WTC11 (cell line): ENCODE measurements around the gene ATP9B. TPM values are rescaled to one million over a fixed set of nuclear protein-coding genes. Genes with fewer than 3 reads are reported as not detected.
"Not testable (repeated sequence)": the region's sequence is repeated elsewhere in the genome, so short reads cannot be mapped to it uniquely, and the experiment has no call there.

Source experiments
- ATAC-seq: fragments of 200-7000 bp; cut with Tn5 transposase; 2 replicates; pipeline ENCODE4 v1.10.0; 2021; ENCODE audit warnings: mild to moderate bottlenecking, moderate library complexity
- CTCF ChIA-PET: fragments of 300-600 bp; sonication (Branson Sonifier 250); formaldehyde crosslinking; loops from one replicate; lab custom pipeline; 2021; ENCODE audit warnings: antibody characterized with exemption; lab: Charles Lee
- POLR2A ChIA-PET: fragments of 350-600 bp; sonication (Branson Sonifier 250); formaldehyde crosslinking; loops from one replicate; lab custom pipeline; 2021; ENCODE audit warnings: antibody characterized with exemption; lab: Charles Lee
- DNase-seq: peaks from one replicate; pipeline ENCODE4 v3.0.0; 2021; ENCODE audit warnings: low spot score
- H3K27ac Mint-ChIP-seq: 2 replicates; pipeline ENCODE4 v1.8.0; 2021; ENCODE audit warnings: mixed read lengths
- H3K27me3 Mint-ChIP-seq: 2 replicates; pipeline ENCODE4 v1.8.0; 2021; ENCODE audit warnings: low read depth, mild to moderate bottlenecking, moderate library complexity, mixed read lengths
- H3K36me3 Mint-ChIP-seq: 2 replicates; pipeline ENCODE4 v1.8.0; 2021; ENCODE audit warnings: mixed read lengths
- H3K4me1 Mint-ChIP-seq: 2 replicates; pipeline ENCODE4 v1.8.0; 2022; ENCODE audit warnings: mixed read lengths
- H3K4me3 Mint-ChIP-seq: 2 replicates; pipeline ENCODE4 v1.8.0; 2021; ENCODE audit warnings: mild to moderate bottlenecking, moderate library complexity, mixed read lengths
- H3K9me3 Mint-ChIP-seq: 2 replicates; pipeline ENCODE4 v1.8.0; 2021; ENCODE audit warnings: mixed read lengths
- CBFB ChIP-seq: sonication (generic); formaldehyde crosslinking; IDR thresholded peaks from 2 replicates; pipeline ENCODE4 v1.8.1; 2022; ENCODE audit warnings: mild to moderate bottlenecking, low read depth, missing genetic modification reagents
- E2F4 ChIP-seq: sonication (generic); formaldehyde crosslinking; IDR thresholded peaks from 2 replicates; pipeline ENCODE4 v1.8.1; 2022; ENCODE audit warnings: low read depth, mild to moderate bottlenecking, moderate library complexity, missing genetic modification reagents, borderline replicate concordance
- EMX1 ChIP-seq: fragments of 250-450 bp; sonication (Bioruptor Pico); IDR thresholded peaks from 2 replicates; pipeline ENCODE4 v1.8.0; 2021; ENCODE audit warnings: mild to moderate bottlenecking
- JAZF1 ChIP-seq: fragments of 250-450 bp; sonication (Bioruptor Pico); IDR thresholded peaks from 2 replicates; pipeline ENCODE4 v1.9.0; 2021; ENCODE audit warnings: moderate library complexity, mild to moderate bottlenecking, inconsistent platforms
- NR2C2 ChIP-seq: sonication (generic); formaldehyde crosslinking; IDR thresholded peaks from 2 replicates; pipeline ENCODE4 v1.8.0; 2022; ENCODE audit warnings: mild to moderate bottlenecking, missing genetic modification reagents
- PRRX2 ChIP-seq: fragments of 250-450 bp; sonication (Bioruptor Pico); IDR thresholded peaks from 2 replicates; pipeline ENCODE4 v1.8.0; 2021; ENCODE audit warnings: mild to moderate bottlenecking
- RORB ChIP-seq: fragments of 250-450 bp; sonication (Bioruptor Pico); IDR thresholded peaks from 2 replicates; pipeline ENCODE4 v1.9.0; 2021; ENCODE audit warnings: mild to moderate bottlenecking
- STAT6 ChIP-seq: sonication (generic); formaldehyde crosslinking; conservative IDR thresholded peaks from 2 replicates; pipeline ENCODE4 v1.8.1; 2023; ENCODE audit warnings: mild to moderate bottlenecking, low read depth, missing genetic modification reagents, moderate library complexity
- ZNF219 ChIP-seq: sonication (generic); formaldehyde crosslinking; IDR thresholded peaks from 2 replicates; pipeline ENCODE4 v1.8.0; 2023; ENCODE audit warnings: missing genetic modification reagents, mild to moderate bottlenecking, borderline replicate concordance
- total RNA-seq: library from RNA; stranded (reverse); gene quantifications from 3 replicates; pipeline ENCODE4 v1.2.3, GENCODE V29; 2021
- TF ChIP-seq, protein P1 (sequence below): sonication (generic); formaldehyde crosslinking; conservative IDR thresholded peaks from 2 replicates; pipeline ENCODE4 v1.8.1; 2022; ENCODE audit warnings: mild to moderate bottlenecking, missing genetic modification reagents
- TF ChIP-seq, protein P2 (sequence below): sonication (generic); formaldehyde crosslinking; IDR thresholded peaks from 2 replicates; pipeline ENCODE4 v1.8.1; 2023; ENCODE audit warnings: mild to moderate bottlenecking, moderate library complexity, missing genetic modification reagents
- TF ChIP-seq, protein P3 (sequence below): fragments of 250-450 bp; sonication (Bioruptor Pico); IDR thresholded peaks from 2 replicates; pipeline ENCODE4 v1.9.0; 2021; ENCODE audit warnings: mild to moderate bottlenecking

The ATP9B gene
- total RNA-seq, 1 experiment from 2014 or later = 19.0 TPM

DNA sequence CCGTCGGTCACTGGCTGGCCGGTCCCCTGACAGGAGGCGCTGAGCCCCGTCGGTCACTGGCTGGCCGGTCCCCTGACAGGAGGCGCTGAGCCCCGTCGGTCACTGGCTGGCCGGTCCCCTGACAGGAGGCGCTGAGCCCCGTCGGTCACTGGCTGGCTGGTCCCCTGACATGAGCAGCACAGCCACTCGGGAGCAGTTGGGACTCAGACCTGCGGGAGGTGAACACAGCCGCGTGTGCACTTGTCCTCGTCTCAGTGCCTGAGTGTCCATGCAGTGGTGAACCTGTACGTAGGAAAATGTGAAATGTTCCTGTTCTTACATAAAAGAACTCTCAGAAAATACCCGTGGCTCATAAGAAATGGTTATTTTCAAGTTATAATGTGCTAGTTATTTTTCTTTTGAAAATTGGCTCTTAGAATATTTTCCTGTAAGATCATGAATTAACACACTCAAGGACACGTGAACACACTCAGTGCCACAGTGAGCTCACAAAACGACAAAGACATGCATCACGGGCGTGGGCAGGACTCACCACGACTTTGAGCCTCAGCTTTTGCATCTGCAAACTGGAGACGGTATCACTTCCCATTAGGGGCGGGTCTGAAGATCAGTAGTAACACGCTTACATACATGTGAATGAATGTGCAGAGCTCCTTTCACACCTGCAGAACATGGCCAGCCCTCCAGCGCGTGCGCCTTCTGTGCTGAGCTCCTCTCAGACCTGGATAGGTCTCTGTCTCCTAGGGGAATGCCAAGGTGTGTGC, 305.4 kb downstream of the ATP9B start:
- Mint-ChIP-seq H3K27ac (no peak overlapping the region), H3K27me3 (0 out of 2 replicates have a peak, but pooled peaks cover 4% of the 10 kb centered on the region), H3K9me3 (no peaks in the 10 kb centered on the region), H3K4me1 (peaks cover 11% of the 10 kb centered on the region), H3K4me3 (no peak overlapping the region), H3K36me3 (peaks cover 10% of the 10 kb centered on the region; the same call in 1 of the 2 replicates)
- ATAC-seq (no peak), DNase-seq (no peak)
- ChIA-PET POLR2A (no interaction called here), CTCF (no interaction called here)
- TF ChIP-seq EMX1 (CRISPR knock-in tag) (no peak), CBFB (no peak), RORB (CRISPR knock-in tag) (no peak), NR2C2 (CRISPR knock-in tag) (no peak), JAZF1 (CRISPR knock-in tag) (no peak), E2F4 (no peak), ZNF219 (no peak)
- TF ChIP-seq, protein P1, sequence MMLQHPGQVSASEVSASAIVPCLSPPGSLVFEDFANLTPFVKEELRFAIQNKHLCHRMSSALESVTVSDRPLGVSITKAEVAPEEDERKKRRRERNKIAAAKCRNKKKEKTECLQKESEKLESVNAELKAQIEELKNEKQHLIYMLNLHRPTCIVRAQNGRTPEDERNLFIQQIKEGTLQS (CRISPR knock-in tag) = no peak

- DNase-seq (no peak), ATAC-seq (no peak)
- peak overlapping the region; percentile 63; the same call in 1 of the 2 replicates for H3K27ac Mint-ChIP-seq
- H3K4me1 Mint-ChIP-seq = peaks cover 11% of the 10 kb centered on the region
- CTCF ChIA-PET = no interaction called here
- TF ChIP-seq JAZF1 (CRISPR knock-in tag) (no peak), STAT6 (CRISPR knock-in tag) (no peak), PRRX2 (CRISPR knock-in tag) (no peak)
- TF ChIP-seq, protein P2, sequence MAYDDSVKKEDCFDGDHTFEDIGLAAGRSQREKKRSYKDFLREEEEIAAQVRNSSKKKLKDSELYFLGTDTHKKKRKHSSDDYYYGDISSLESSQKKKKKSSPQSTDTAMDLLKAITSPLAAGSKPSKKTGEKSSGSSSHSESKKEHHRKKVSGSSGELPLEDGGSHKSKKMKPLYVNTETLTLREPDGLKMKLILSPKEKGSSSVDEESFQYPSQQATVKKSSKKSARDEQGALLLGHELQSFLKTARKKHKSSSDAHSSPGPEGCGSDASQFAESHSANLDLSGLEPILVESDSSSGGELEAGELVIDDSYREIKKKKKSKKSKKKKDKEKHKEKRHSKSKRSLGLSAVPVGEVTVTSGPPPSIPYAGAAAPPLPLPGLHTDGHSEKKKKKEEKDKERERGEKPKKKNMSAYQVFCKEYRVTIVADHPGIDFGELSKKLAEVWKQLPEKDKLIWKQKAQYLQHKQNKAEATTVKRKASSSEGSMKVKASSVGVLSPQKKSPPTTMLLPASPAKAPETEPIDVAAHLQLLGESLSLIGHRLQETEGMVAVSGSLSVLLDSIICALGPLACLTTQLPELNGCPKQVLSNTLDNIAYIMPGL = no peak
- TF ChIP-seq, protein P3, sequence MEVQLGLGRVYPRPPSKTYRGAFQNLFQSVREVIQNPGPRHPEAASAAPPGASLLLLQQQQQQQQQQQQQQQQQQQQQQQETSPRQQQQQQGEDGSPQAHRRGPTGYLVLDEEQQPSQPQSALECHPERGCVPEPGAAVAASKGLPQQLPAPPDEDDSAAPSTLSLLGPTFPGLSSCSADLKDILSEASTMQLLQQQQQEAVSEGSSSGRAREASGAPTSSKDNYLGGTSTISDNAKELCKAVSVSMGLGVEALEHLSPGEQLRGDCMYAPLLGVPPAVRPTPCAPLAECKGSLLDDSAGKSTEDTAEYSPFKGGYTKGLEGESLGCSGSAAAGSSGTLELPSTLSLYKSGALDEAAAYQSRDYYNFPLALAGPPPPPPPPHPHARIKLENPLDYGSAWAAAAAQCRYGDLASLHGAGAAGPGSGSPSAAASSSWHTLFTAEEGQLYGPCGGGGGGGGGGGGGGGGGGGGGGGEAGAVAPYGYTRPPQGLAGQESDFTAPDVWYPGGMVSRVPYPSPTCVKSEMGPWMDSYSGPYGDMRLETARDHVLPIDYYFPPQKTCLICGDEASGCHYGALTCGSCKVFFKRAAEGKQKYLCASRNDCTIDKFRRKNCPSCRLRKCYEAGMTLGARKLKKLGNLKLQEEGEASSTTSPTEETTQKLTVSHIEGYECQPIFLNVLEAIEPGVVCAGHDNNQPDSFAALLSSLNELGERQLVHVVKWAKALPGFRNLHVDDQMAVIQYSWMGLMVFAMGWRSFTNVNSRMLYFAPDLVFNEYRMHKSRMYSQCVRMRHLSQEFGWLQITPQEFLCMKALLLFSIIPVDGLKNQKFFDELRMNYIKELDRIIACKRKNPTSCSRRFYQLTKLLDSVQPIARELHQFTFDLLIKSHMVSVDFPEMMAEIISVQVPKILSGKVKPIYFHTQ = no peak
- H3K36me3 Mint-ChIP-seq = peaks cover 5% of the 10 kb centered on the region; the same call in 1 of the 2 replicates
- no peaks in the 10 kb centered on the region for H3K9me3 Mint-ChIP-seq
- H3K4me3 Mint-ChIP-seq = no peak overlapping the region
- H3K27me3 Mint-ChIP-seq = 0 out of 2 replicates have a peak, but pooled peaks cover 4% of the 10 kb centered on the region
- POLR2A ChIA-PET = no interaction called here
Measured at GRCh38 chr18:79375441-79376154, 306.4 kb downstream of the ATP9B start.

DNA sequence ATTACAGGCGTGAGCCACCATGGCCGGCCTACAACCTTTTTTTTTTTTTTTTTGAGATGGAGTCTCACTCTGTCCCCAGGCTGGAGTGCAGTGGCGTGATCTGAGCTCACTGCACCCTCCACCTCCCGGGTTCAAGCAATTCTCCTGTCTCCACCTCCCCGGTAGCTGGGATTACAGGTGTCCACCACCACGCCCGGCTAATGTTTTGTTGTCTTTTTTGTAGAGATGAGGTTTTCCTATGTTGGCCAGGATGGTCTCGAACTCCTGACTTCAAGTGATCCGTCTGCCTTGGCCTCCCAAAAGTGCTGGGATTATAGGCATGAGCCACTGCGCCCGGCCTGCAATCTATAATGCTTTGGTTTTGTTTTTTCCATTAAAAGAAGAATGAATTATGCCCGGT, 307.5 kb downstream of the ATP9B start:
- ATAC-seq, H3K27ac Mint-ChIP-seq, H3K4me3 Mint-ChIP-seq, CTCF ChIA-PET, DNase-seq, H3K27me3 Mint-ChIP-seq, H3K9me3 Mint-ChIP-seq, H3K36me3 Mint-ChIP-seq: not testable (repeated sequence)
- peaks cover 11% of the 10 kb centered on the region for H3K4me1 Mint-ChIP-seq
- POLR2A ChIA-PET = interaction anchor here (0.6 kb wide), 1 partner anchor 266 kb away, joined by 3 read pairs; no protein-coding TSS in a partner anchor
